Measurements from ENCODE around the gene RPN1. TPM values are rescaled to one million over a fixed set of nuclear protein-coding genes. Genes with fewer than 3 reads are reported as not detected.
"Not testable (repeated sequence)": the region's sequence is repeated elsewhere in the genome, so short reads cannot be mapped to it uniquely, and the experiment has no call there.

Gene RPN1
- total RNA-seq, 1 experiment from 2014 or later = 374 TPM

DNA sequence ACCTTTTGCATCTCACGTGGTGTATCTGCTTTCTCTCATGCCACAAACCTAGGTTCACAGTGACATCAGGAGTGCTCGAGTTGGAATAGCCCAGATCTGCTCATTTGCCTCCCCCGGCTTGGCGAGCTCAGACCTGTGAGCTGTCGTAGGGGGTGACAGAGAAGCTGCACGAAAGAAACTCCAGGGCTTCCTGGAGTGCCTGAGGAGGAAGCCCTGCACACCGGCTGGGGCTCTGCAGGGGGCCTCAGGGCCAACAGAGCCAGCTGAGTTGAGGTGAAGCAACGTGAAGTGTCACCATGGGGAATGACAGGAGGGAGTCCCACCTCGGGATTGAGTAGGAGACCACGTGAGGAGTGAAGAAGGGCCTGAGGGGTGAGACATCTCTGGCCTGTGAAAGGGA is 62.5 kb downstream of the RPN1 start:
- Histone ChIP-seq H3K27ac (no peak overlapping the region), H3K36me3 (no peaks in the 10 kb centered on the region), H3K4me1 (replicated peaks) (no peaks in the 10 kb centered on the region), H3K4me3 (no peak overlapping the region), H3K9me3 (replicated peaks) (no peaks in the 10 kb centered on the region), H3K27me3 (replicated peaks) (no peaks in the 10 kb centered on the region)
- DNase-seq (ENCODE audit: low read depth in 1 of 2, low spot score in 2 of 2) = no peak

DNA sequence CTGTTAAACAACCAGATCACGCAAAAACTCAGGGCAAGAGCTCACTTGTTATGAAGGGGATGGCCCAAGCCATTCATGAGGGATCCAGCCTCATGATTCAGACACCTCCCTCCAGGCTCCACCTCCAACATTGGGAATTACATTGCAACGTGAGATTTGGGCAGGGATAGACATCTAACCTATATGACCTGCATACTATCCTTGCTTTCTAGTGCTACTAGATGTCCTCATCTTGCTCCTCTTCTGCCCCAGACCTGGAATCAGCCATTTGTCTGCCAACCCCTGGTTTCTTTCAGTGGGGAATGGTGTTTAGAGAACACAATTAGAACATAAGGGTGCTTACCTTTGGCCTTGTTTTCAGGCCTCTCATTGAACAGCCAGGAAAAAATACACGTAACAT is 63.2 kb downstream of the RPN1 start:
- no peaks in the 10 kb centered on the region for H3K4me1 ChIP-seq (replicated peaks)
- no peak overlapping the region for H3K4me3 ChIP-seq
- H3K36me3 ChIP-seq = no peaks in the 10 kb centered on the region
- no peak overlapping the region for H3K27ac ChIP-seq
- no peaks in the 10 kb centered on the region for H3K9me3 ChIP-seq (replicated peaks)
- no peak for DNase-seq (ENCODE audit: low read depth in 1 of 2, low spot score in 2 of 2)
- H3K27me3 ChIP-seq (replicated peaks) = no peaks in the 10 kb centered on the region

DNA sequence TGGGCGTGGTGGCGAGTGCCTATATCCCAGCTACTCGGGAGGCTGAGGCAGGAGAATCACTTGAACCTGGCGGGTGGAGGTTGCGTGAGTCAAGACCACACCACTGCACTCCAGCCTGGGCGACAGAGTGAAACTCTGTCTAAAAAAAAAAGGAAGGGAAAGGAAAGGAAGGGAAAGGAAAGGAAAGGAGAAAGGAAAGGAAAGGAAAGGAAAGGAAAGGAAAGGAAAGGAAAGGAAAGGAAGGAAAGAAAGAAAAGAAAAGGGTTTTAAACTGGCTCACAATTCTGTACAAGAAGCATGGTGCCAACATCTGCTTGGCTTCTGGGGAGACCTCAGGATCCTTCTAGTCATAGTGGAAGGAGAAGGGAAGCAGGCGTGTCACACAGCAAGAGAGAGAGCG is 63.7 kb downstream of the RPN1 start:
- H3K4me3 ChIP-seq; DNase-seq (ENCODE audit: low read depth in 1 of 2, low spot score in 2 of 2); H3K4me1 ChIP-seq (replicated peaks); H3K9me3 ChIP-seq (replicated peaks); H3K27ac ChIP-seq; H3K36me3 ChIP-seq; H3K27me3 ChIP-seq (replicated peaks): not testable (repeated sequence)

DNA sequence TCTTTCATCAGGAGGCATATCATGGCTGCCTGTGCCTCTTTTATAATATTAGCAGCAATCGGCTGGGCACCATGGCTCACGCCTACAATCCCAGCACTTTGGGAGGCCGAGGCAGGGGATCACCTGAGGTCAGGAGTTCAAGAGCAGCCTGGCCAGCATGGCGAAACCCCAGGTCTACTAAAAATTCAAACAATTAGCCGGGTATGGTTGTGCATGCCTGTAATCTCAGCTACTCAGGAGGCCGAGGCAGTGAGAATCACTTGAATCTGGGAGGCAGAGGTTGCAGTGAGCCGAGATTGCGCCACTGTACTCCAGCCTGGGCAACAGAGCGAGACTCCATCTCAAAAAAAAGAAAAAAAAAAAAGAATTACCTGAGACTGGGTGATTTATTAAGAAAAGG is 64.2 kb downstream of the RPN1 start:
- not testable (repeated sequence) for DNase-seq (ENCODE audit: low read depth in 1 of 2, low spot score in 2 of 2); H3K9me3 ChIP-seq (replicated peaks); H3K36me3 ChIP-seq; H3K4me3 ChIP-seq; H3K27me3 ChIP-seq (replicated peaks); H3K4me1 ChIP-seq (replicated peaks); H3K27ac ChIP-seq

DNA sequence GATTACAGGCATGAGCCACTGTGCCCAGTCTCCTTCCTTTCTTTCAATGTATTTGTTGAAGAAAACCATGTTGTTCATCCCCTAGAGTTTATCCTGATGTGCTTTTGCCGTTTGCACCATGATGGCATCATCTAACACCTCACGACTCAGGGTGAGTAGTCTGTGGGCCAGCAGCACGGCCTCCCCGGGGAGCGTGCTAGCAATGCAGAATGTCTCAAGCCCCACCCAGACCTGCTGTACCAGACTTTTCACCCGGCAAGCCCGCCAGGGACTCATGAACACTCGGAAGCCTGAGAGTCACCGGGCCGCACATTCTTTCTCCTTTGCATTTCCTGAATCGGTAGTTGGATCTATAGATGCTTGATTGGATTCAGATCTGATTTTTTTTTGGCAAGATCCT is 64.6 kb downstream of the RPN1 start:
- no peaks in the 10 kb centered on the region for H3K9me3 ChIP-seq (replicated peaks)
- H3K4me1 ChIP-seq (replicated peaks) = no peaks in the 10 kb centered on the region
- H3K27me3 ChIP-seq (replicated peaks) = no peaks in the 10 kb centered on the region
- no peaks in the 10 kb centered on the region for H3K36me3 ChIP-seq
- H3K27ac ChIP-seq = no peak overlapping the region
- DNase-seq (ENCODE audit: low read depth in 1 of 2, low spot score in 2 of 2) = no peak
- no peak overlapping the region for H3K4me3 ChIP-seq

DNA sequence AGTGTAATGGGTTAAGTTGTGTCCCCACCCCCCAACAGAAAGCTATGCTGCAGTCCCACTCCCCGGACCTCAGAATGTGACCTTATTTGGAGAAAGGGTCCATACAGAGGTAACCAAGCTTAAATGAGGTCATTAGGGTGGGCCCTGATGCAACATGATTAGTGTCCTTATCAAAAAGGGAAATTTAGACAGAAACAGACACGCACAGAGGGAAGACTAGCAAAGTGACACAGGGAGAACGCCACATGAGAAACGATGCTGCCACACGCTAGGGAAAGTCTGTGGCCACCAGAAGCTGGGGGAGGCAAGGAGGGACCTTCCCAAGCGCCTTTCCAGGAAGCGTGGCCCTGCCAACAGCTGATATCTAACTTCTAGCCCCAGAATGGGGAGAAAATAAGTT is 65.4 kb downstream of the RPN1 start:
- DNase-seq (ENCODE audit: low read depth in 1 of 2, low spot score in 2 of 2) = no peak
- Histone ChIP-seq H3K9me3 (replicated peaks) (no peaks in the 10 kb centered on the region; the same call in 1 of the 2 replicates), H3K4me1 (replicated peaks) (no peaks in the 10 kb centered on the region), H3K27me3 (replicated peaks) (no peaks in the 10 kb centered on the region), H3K27ac (no peak overlapping the region), H3K4me3 (no peak overlapping the region), H3K36me3 (no peaks in the 10 kb centered on the region)

DNA sequence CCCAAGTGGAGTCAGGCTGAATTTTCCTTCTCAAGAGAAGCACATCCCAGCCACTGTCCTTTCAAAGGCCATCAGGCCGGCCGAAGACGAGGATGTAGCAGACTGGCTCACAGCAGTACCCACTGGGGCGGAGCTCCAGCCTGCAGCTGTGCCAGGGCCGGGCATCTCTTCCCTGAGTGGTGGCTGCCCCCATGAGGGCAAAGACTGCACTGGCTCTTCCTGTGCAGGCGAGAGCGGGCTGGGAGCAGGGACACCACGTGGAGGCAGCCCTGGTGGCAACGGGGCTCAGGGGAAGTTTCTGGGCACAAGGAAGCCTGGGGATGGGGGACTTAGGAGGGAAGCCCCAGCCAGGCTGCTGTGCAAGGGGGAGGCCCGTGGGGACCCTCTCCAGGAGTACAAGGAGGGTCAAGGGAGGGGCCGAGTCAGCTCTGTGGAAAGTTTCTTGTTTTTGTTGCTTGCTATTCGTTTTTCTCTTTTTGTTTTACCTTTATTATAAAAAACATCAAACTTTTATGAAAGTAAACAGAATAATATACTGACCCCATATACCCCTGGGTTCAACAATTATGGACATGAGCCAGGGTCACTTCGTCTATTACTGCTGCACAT is 66.1 kb downstream of the RPN1 start:
- no peak overlapping the region for H3K4me3 ChIP-seq
- no peaks in the 10 kb centered on the region for H3K27me3 ChIP-seq (replicated peaks)
- H3K36me3 ChIP-seq = no peaks in the 10 kb centered on the region
- peak; percentile 67 to 84 for DNase-seq (ENCODE audit: low read depth in 1 of 2, low spot score in 2 of 2)
- no peaks in the 10 kb centered on the region for H3K4me1 ChIP-seq (replicated peaks)
- peaks cover 2% of the 10 kb centered on the region; the same call in 1 of the 2 replicates for H3K9me3 ChIP-seq (replicated peaks)
- H3K27ac ChIP-seq = no peak overlapping the region

DNA sequence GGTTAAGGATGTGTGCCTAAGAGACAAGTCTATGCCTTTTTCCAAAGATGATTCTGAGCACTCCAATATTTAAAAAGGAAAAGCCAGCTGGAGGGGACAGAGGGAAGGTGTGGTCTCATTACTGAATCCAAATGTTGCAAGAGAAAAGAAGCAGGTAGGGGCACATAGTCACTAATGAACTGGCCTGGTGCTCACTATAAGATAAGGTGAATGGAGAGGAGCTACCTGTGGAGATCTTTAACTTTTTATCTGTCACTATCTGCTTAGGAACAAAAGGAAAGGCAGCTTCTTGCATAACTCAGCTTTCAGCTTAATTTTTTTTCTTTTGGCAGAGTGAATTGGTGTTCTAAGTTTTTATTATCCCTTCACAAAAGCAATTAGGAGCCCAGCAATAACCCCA is 69.1 kb downstream of the RPN1 start:
- H3K27me3 ChIP-seq (replicated peaks) = no peaks in the 10 kb centered on the region
- no peaks in the 10 kb centered on the region for H3K36me3 ChIP-seq
- H3K4me1 ChIP-seq (replicated peaks) = no peaks in the 10 kb centered on the region
- DNase-seq (ENCODE audit: low read depth in 1 of 2, low spot score in 2 of 2) = no peak
- peaks cover 2% of the 10 kb centered on the region; the same call in 1 of the 2 replicates for H3K9me3 ChIP-seq (replicated peaks)
- no peak overlapping the region for H3K4me3 ChIP-seq
- H3K27ac ChIP-seq = no peak overlapping the region

DNA sequence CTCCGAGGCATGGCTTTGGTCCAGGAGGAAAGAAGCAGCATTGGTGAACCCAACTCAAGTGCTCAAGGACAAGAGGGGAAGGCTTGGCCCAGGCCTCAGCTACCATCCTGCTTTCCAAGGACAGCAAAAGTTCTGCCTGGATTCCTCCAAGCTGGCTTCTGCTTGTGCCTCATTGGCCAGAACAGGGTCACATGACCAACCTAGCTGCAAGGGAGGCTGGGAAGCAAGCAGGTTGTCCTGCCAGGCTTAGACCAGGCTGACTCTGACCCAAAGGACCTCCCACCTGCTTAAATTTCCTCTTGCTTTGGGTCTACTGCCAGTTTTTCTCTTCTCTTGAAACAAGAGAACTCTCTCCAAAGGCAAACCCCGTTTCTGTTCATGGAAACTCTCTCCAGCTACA is 70.7 kb downstream of the RPN1 start:
- no peak overlapping the region for H3K27ac ChIP-seq
- DNase-seq (ENCODE audit: low read depth in 1 of 2, low spot score in 2 of 2) = no peak

DNA sequence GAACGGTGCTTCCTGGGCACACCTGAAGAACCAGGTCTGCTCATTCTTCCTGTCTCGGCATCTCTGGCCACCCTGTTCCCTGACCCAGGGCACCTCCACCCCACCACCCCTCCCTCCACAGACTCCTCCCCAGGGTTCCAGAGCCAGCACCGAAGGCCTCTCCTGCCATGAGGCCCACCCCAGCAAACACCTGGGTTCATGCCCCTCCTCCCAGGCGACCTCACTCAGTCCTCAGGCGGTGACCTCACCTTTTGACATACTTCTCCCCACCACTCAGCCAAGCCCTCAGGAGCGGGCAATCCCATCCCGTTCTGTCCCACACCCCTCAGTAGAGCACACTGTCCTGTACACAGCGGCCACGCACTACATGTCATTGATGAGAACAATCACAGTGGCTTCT is 72.3 kb downstream of the RPN1 start:
- no peaks in the 10 kb centered on the region for H3K4me1 ChIP-seq (replicated peaks)
- H3K27me3 ChIP-seq (replicated peaks) = no peaks in the 10 kb centered on the region
- no peak for DNase-seq (ENCODE audit: low read depth in 1 of 2, low spot score in 2 of 2)
- peaks cover 2% of the 10 kb centered on the region; the same call in 1 of the 2 replicates for H3K9me3 ChIP-seq (replicated peaks)
- no peak overlapping the region for H3K27ac ChIP-seq
- H3K4me3 ChIP-seq = no peak overlapping the region
- H3K36me3 ChIP-seq = no peaks in the 10 kb centered on the region

More for the DNA sequence above, 70.7 kb downstream of the RPN1 start:
- Histone ChIP-seq H3K4me3 (no peak overlapping the region), H3K4me1 (replicated peaks) (no peaks in the 10 kb centered on the region), H3K27me3 (replicated peaks) (no peaks in the 10 kb centered on the region), H3K9me3 (replicated peaks) (peaks cover 2% of the 10 kb centered on the region; the same call in 1 of the 2 replicates), H3K36me3 (no peaks in the 10 kb centered on the region)

DNA sequence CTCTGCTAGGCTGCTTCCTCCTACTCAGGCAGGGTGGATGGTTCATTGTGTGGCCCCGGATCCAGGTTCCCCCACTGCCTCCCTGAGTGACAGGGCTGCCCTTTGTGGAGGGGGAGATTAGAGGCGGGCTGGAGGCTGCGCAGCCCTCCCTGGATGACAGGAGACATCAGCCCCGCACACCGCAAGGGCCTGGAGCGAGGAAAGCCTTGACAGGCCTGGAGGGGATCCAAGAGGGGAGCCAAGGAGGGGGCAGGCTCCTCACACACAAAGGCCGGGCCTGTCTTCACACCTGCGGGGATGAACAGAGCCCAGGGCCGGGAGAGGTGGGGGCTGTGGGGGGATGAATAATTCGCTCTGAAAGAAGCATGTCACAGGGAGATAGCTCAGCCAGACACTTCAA is 72.9 kb downstream of the RPN1 start:
- Histone ChIP-seq H3K36me3 (no peaks in the 10 kb centered on the region), H3K4me3 (no peak overlapping the region), H3K27me3 (replicated peaks) (no peaks in the 10 kb centered on the region), H3K4me1 (replicated peaks) (peaks cover 2% of the 10 kb centered on the region; the same call in 1 of the 2 replicates), H3K27ac (no peak overlapping the region), H3K9me3 (replicated peaks) (peaks cover 2% of the 10 kb centered on the region; the same call in 1 of the 2 replicates)
- DNase-seq (ENCODE audit: low read depth in 1 of 2, low spot score in 2 of 2) = no peak

DNA sequence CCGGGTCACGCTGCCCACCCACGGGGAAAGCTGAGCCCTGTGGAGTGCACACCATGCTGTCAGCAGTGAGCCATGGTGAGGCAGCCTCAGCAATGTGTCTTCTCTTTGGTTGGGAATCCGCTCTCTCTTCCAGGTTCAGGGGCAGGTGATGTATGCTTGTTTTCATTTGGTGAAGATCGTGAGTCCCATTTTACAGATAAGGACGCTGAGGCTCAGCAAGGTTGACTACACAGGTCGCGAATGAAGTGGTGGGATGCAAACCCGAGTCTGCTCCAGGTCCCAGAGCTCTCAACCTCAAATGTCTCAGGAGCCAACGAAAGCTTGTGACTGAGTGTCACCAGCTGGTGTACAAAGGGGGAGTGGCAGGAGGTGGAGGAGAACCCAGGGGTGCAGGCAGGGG is 74.3 kb downstream of the RPN1 start:
- H3K4me1 ChIP-seq (replicated peaks) = peaks cover 10% of the 10 kb centered on the region; the same call in 1 of the 2 replicates
- no peak for DNase-seq (ENCODE audit: low read depth in 1 of 2, low spot score in 2 of 2)
- H3K4me3 ChIP-seq = no peak overlapping the region
- H3K36me3 ChIP-seq = no peaks in the 10 kb centered on the region
- H3K27me3 ChIP-seq (replicated peaks) = no peaks in the 10 kb centered on the region
- peaks cover 2% of the 10 kb centered on the region; the same call in 1 of the 2 replicates for H3K9me3 ChIP-seq (replicated peaks)
- no peak overlapping the region for H3K27ac ChIP-seq

DNA sequence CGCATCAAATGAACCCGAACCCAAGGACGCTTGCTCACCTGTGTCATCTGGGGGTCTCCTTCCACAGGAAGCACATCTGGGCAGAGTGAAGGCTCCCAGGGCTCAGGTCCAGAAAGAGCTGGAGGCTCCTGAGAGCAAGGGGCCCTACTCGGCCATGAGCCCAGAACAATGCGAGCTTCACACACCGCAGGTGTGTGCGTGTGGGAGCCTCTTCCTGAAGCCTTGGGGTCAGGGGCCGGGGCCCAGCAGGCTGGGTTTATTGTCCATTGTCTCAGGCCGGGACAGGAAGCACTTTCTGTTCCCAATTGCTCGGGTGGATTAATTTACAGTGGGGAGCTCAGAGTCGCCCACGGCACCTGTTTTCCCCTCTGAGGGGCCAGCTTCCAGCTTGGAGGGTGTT is 74.8 kb downstream of the RPN1 start:
- H3K36me3 ChIP-seq = no peaks in the 10 kb centered on the region
- DNase-seq (ENCODE audit: low read depth in 1 of 2, low spot score in 2 of 2) = no peak
- H3K27me3 ChIP-seq (replicated peaks) = no peaks in the 10 kb centered on the region
- H3K4me1 ChIP-seq (replicated peaks) = peaks cover 10% of the 10 kb centered on the region; the same call in 1 of the 2 replicates
- H3K9me3 ChIP-seq (replicated peaks) = peaks cover 2% of the 10 kb centered on the region; the same call in 1 of the 2 replicates
- H3K4me3 ChIP-seq = no peak overlapping the region
- no peak overlapping the region for H3K27ac ChIP-seq

DNA sequence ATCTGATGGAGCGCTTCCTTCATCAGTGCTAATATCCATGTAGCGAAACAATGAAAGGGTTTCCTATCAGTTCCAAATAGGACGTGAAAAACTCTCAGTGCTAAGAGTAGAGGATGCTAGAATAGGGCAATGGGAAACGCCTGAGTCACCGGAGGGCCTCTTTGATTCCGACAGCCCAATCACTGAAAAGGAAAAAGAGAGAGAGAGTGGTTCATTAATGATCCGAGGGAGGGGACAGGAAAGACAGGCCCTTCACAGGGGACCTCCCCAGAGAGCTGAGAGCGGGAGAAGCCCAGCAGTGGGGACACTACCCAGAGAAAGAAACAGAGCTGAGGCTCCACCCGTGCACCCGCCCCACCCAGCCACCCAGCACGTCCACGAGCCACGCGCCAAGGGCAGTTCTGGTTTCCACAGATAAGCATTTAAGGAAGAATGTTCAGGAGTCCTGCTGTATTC is 76.9 kb downstream of the RPN1 start:
- DNase-seq (ENCODE audit: low read depth in 1 of 2, low spot score in 2 of 2) = no peak
- Histone ChIP-seq H3K9me3 (replicated peaks) (no peaks in the 10 kb centered on the region), H3K27ac (no peak overlapping the region), H3K27me3 (replicated peaks) (no peaks in the 10 kb centered on the region), H3K4me3 (no peak overlapping the region), H3K36me3 (no peaks in the 10 kb centered on the region), H3K4me1 (replicated peaks) (peaks cover 22% of the 10 kb centered on the region)

DNA sequence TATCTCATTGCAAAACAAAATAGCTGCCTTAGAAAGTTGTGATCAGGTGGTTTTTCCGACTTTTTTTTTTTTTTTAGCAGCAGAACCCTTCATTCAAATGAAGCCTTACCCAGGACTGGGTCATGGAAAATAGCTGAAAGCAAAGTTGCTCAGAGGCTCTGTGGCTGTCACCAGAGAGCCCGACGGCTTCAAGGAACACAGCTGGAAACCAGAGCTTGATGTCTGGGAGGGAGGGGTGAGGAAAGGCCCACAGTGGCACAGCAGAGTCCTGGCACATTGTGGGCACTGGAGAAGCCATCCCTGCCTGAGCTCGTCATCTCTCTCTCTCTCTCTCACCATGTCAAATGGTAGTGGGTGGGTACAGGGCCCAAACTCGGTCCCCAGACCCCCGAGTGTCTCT is 77.5 kb downstream of the RPN1 start:
- Histone ChIP-seq H3K4me3 (no peak overlapping the region), H3K27me3 (replicated peaks) (no peaks in the 10 kb centered on the region), H3K36me3 (no peaks in the 10 kb centered on the region), H3K27ac (no peak overlapping the region), H3K9me3 (replicated peaks) (no peaks in the 10 kb centered on the region), H3K4me1 (replicated peaks) (peaks cover 27% of the 10 kb centered on the region)
- DNase-seq (ENCODE audit: low read depth in 1 of 2, low spot score in 2 of 2) = no peak

All from SJSA1 (cell line).